Superior temporal gyrus (tissue), 1 donor: ENCODE data around the gene TCEA2.

ENCODE experiments used
- DNase-seq: peaks from one replicate; pipeline ENCODE4 v3.0.0-alpha.2; 2016; ENCODE audit errors: extremely low spot score

TCEA2 gene

DNA sequence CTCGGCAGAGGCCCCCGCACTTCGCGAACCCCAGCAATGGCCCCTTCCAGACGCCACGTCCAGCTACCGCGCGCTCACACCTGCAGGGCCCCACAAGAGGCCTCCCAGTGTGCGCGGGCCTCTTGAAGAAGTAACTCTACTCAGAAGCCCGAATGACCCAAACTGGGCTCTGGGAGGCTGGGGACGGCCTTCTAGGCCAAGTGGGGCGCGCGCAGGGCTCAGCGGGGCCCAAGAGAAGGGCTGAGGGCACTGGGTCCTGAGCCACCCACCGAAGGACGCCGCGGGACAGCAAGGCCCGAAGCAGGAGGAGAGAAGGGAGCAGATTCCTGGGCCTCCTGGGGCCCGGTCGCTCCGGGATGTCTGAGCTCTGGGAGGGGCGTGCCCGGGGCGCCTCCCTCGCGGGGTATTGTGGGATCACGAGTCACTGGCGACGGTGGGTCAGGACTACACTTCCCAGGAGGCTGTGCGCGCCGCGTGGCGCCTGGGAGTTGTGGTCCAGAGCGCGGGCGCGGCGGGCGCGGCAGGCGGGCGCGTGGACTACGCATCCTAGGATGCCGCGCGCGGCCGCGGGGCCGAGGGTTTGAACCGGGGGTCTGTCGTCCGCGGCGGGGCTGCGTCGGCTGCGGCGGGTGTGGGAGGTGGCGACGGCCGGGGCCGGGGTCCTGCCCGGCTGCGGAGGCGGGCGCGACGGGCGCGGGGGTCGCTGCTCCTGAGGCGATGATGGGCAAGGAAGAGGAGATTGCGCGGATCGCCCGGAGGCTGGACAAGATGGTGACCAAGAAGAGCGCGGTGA lies at the start of gene TCEA2:
TCEA2 (plus strand) TSS at position 603 of the 793 bp plus-strand sequence; CDS start at position 718, 115 bp downstream.
- peak; percentile 98 for DNase-seq

DNA sequence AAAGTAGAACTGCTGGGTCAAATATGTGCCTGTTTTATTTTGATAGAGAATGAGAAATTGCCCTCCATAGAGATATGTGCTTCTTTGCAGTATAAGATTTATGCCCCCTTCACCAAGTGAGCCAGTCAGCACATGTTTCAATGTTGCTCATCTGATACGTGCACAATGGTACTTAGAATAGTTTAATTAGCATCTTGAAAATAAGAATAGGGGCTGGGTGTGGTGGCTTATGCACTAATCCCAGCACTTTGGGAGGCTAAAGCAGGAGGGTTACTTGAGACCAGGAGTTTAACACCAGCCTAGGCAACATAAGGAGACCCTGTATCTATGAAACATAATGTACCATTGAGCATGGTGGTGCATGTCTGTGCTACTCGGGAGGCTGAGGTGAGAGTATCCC lies 47.4 kb upstream of the TCEA2 start:
- DNase-seq = no peak

DNA sequence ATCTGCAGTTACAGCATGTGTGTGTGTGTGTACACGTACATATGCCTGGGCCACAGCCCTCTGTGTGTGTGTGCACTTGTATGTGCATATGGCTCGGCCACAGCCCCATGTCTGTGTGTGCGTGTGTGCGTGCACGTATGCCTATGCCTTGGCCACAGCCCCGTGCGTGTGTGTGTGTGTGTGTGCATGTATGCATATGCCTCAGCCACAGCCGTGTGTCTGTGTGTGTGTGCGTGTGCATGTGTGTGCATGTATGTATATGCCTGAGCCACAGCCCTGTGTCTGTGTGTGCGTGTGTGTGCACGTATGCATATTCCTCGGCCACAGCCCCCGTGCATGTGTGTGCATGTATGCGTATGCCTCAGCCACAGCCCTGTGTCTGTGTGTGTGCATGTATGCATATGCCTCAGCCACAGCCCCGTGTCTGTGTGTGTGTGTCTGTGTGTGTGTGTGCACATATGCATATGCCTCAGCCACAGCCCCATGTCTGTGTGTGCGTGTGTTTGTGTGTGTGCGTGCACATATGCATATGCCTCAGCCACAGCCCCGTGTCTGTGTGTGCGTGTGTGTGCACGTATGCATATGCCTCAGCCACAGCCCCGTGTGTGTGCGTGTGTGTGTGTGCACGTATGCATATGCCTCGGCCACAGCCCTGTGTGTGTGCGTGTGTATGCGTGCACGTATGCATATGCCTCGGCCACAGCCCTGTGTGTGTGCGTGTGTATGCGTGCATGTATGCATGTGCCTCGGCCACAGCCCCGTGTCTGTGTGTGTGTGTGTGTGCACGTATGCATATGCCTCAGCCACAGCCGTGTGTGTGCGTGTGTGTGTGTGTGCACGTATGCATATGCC lies 41.6 kb upstream of the TCEA2 start:
- no peak for DNase-seq

GRCh38 chr20:64022671-64023360 lies 40.2 kb upstream of the TCEA2 start:
- no peak for DNase-seq

GRCh38 chr20:64023361-64024140 lies 39.4 kb upstream of the TCEA2 start:
- DNase-seq = no peak

GRCh38 chr20:64024141-64024990 lies 38.6 kb upstream of the TCEA2 start:
- DNase-seq = no peak

DNA sequence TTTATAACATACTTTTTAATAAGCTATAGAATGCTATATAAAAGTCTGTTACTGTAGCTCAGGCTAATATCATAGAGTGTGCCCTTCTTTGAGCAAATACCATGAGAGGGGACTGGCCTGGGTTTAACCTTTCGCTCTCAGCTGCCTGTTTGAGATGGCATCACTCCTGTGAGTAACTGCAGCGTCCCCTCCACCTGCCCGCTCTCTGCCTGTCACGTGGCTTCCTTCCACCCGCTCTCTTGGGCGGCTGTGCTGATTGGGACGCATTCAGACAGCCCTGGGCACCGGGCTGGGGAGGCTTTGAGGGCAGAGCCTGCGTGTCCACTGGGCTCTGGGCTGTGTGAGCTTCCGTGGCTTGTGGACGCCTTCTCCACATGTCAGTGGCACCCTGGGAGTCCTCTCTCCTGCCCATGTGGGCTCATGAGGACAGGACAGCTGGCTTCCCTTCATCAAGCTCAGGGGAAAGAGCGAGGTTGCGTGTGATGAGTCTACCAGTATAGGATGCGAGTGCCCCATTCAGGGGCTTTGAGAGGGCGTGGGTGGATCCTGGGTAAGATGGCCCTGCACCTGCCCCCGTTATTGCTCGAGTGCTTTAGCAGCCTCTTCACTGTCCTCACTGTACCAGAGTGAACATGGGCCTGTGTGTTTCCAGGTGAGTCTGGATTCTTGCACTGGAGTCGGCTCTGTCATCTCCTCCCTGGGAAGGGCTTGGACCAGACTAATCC lies 37.7 kb upstream of the TCEA2 start:
- no peak for DNase-seq

DNA sequence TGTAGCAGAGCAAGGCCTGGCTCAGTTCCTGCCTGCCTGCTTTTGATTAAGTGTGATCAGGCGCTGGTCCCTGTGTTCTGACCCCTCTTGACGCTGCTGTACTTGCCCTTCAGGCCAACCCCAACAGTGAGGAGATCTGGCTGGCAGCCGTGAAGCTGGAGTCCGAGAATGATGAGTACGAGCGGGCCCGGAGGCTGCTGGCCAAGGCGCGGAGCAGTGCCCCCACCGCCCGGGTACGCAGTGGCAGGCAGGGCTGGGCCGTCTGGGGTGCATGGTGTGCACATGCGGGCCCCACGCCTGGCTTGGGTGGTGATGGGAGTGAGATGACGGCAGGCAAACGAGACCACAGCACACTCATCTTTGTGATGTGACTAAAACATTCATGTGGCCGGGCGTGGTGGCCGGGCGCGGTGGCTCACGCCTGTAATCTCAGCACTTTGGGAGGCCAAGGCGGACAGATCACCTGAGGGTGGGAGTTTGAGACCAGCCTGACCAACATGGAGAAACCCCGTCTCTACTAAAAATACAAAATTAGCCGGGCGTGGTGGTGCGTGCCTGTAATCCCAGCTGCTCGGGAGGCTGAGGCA lies 37.1 kb upstream of the TCEA2 start:
- DNase-seq = no peak

GRCh38 chr20:64027981-64028685 lies 34.9 kb upstream of the TCEA2 start:
- no peak for DNase-seq

GRCh38 chr20:64029293-64030117 lies 33.5 kb upstream of the TCEA2 start:
- DNase-seq = no peak

DNA sequence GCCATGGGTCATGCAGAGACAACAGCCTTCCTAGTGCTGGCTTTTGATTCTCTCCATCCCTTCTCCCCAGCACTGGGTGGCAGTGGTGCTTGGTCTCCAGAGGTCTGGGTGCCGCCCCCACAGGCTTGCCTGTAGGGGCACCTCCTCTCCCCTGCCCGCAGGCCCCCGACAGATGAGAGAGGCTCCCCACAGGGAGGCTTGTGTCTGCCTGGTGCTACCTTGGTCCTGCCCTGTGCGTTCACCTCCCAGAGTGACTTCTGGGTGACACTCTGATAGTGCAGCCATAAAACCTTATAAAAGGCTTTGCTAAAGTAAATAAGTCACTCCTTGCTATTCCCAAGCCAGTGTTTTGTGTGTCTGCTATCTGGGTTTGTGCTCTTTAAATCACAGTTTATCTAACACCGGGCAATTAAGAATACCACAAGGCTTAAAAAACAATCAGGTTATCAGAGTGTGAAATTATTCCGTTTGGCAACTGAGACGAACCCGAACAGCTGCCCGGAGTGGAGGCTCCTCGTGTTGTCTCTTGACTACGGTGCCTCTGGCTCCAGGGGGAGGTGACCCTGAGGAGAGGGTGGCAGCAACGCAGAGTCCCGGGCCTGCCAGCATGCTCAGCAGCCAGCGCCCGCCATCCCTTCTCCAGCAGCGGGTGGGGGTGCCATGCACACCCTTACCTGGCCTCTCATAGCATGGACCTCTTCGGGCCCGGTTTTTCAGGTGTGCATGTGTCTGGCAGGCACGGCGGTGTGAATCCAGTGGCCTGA lies 32.4 kb upstream of the TCEA2 start:
- no peak for DNase-seq

DNA sequence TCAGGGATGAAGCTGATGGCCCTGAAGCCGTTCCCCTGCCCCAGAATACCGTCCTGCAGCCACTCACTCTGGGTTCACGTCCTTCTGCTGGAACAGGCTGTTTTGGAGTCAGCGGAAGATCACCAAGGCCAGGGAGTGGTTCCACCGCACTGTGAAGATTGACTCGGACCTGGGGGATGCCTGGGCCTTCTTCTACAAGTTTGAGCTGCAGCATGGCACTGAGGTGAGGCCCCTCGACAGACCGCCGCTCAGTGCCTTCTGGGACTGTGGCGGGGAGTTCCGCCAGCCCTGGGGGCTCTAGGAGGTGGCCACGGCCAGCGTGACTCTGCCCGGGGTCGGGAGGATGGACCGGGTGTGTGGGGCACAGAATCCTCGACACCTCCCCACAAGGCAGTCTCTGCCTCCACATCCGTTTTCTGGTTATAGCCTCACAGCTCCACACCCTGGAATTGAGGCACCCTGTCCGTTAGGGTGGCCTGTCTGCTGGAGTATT lies 31.1 kb upstream of the TCEA2 start:
- no peak for DNase-seq

GRCh38 chr20:64032706-64033624 lies 30.0 kb upstream of the TCEA2 start:
- no peak for DNase-seq

DNA sequence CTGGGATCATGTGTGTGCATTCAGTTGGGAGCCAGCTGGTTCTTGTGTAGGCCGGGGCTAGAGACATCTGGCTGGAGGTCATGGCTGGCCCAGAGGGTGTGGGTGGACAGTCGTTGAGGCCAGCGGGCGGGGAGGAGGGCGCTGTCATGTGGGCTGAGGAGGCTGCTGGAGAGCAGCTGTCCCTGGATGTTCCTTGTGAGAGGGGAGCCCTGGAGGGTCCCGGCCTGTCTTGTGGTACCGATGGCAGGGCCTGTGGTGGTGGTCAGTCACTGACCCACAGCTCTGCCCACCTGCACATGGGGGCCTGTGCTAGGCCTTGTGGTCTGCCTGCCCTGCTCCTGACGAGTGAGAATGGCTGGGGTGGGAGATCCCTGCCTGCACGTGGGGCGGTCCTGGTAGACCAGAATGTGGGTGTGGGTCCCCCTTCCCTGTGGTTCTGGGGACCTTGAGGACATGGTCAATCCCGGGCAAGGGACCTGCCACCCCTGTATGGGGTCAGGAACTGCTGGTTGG lies 29.0 kb upstream of the TCEA2 start:
- no peak for DNase-seq

- DNase-seq = no peak
Measured at GRCh38 chr20:64035066-64035932, 27.7 kb upstream of the TCEA2 start.
